K562 (cell line): ENCODE data around the gene PTRHD1. TPM values are rescaled to one million over a fixed set of nuclear protein-coding genes. Genes with fewer than 3 reads are reported as not detected.

ENCODE experiments used
- ATAC-seq: fragments of 200-7000 bp; cut with Tn5 transposase; 3 replicates; pipeline ENCODE4 v1.9.1; 2020; ENCODE audit warnings: moderate library complexity
- BruUV-seq: library from RNA; stranded (reverse); fragments of 400-500 nt; replicated peaks from 2 replicates; lab custom pipeline; 2021; lab: Mats Ljungman, UMichigan
- CTCF ChIA-PET: fragments of 300-600 bp; formaldehyde crosslinking; extraction: SDS; loops from one replicate; lab custom pipeline; 2021; ENCODE audit warnings: low intra/inter-chr PET ratio; lab: Yijun Ruan, JAX
- POLR2A ChIA-PET: fragments of 300-600, 350-650 bp; sonication (Branson Sonifier 250); formaldehyde crosslinking; extraction: SDS; loops from one replicate; lab custom pipeline; 2021; ENCODE audit warnings: antibody characterized with exemption, inconsistent platforms; lab: Yijun Ruan, JAX
- DNase-seq, 4 experiments: peaks; one replicate each; pipeline versions ENCODE4 v3.0.0 to v3.0.0-alpha.2; 2011 to 2018; ENCODE audit warnings: low spot score in 3 of 4, mixed read lengths in 3 of 4; ENCODE audit errors: extremely low read depth in 1 of 4
- FAIRE-seq: peaks from 2 replicates; lab custom pipeline; 2011; peaks lifted over from hg19 to GRCh38; lab: Jason Lieb, UNC
- H2AFZ ChIP-seq: 2 replicates; pipeline ENCODE4 v1.6.0; 2011; ENCODE audit warnings: low read depth, low read length, control low read depth, inconsistent platforms
- H3K27ac ChIP-seq: fragments of 200-600 bp; 3 replicates; pipeline ENCODE4 v1.8.0; 2011; ENCODE audit warnings: low read depth, mild to moderate bottlenecking, control low read depth, inconsistent platforms, low read length, moderate library complexity, mixed read lengths; ENCODE audit errors: extremely low read depth
- H3K27me3 ChIP-seq, 2 experiments: fragments of 300-600 bp in 1 of 2; 2 replicates in 1 of 2; 3 replicates in 1 of 2; pipeline versions ENCODE4 v1.6.0 to v1.8.0; 2011; ENCODE audit warnings: inconsistent platforms in 2 of 2, low read length in 2 of 2, mild to moderate bottlenecking in 1 of 2, mixed read lengths in 1 of 2, moderate library complexity in 1 of 2; ENCODE audit not compliant: control insufficient read depth in 2 of 2, insufficient read depth in 2 of 2
- H3K36me3 ChIP-seq: fragments of 300-600 bp; 3 replicates; pipeline ENCODE4 v1.8.0; 2011; ENCODE audit warnings: mild to moderate bottlenecking, low read length, inconsistent platforms; ENCODE audit not compliant: control insufficient read depth, insufficient read depth
- H3K4me1 ChIP-seq, 2 experiments: fragments of 200-600 bp in 1 of 2; replicated peaks in 1 of 2; 2 replicates in 1 of 2; 3 replicates in 1 of 2; pipeline versions ENCODE4 v1.5.1 to v1.8.0; 2011; ENCODE audit warnings: inconsistent platforms in 2 of 2, low read length in 2 of 2, mild to moderate bottlenecking in 1 of 2, mixed read lengths in 1 of 2, moderate library complexity in 1 of 2; ENCODE audit not compliant: control insufficient read depth in 2 of 2, insufficient read depth in 2 of 2
- H3K4me2 ChIP-seq: 2 replicates; pipeline ENCODE4 v1.6.1; 2011; ENCODE audit warnings: low read length, control low read depth, inconsistent platforms, mixed read lengths; ENCODE audit not compliant: insufficient read depth
- H3K4me3 ChIP-seq: fragments of 200-600 bp; sonication (generic), shearing (Covaris generic); 2 replicates; pipeline ENCODE4 v1.5.1; 2016; ENCODE audit warnings: control low read depth, inconsistent platforms
- H3K79me2 ChIP-seq: fragments of 200-600 bp; 3 replicates; pipeline ENCODE4 v1.8.0; 2011; ENCODE audit warnings: low read length, inconsistent platforms; ENCODE audit not compliant: control insufficient read depth, insufficient read depth
- H3K9ac ChIP-seq, 2 experiments: 2 replicates each; pipeline versions ENCODE4 v1.6.0 to v1.6.1; 2011; ENCODE audit warnings: low read depth in 2 of 2, low read length in 2 of 2, control low read depth in 1 of 2, inconsistent platforms in 1 of 2, mild to moderate bottlenecking in 1 of 2, mixed read lengths in 1 of 2; ENCODE audit not compliant: insufficient read depth in 1 of 2
- H3K9me1 ChIP-seq: one replicate; pipeline ENCODE4 v1.6.0; 2011; ENCODE audit warnings: inconsistent platforms, mild to moderate bottlenecking, low read length, moderate library complexity; ENCODE audit not compliant: control insufficient read depth, insufficient read depth
- H3K9me3 ChIP-seq: replicated peaks from 2 replicates; pipeline ENCODE4 v1.5.1; 2011; ENCODE audit warnings: low read depth, low read length, inconsistent platforms; ENCODE audit not compliant: control insufficient read depth, insufficient read depth
- H4K20me1 ChIP-seq: replicated peaks from 2 replicates; pipeline ENCODE4 v1.6.1; 2011; ENCODE audit warnings: low read length, inconsistent platforms, mixed read lengths; ENCODE audit not compliant: control insufficient read depth, insufficient read depth
- POLR2A ChIP-seq: fragments of 450-650 bp; conservative IDR thresholded peaks from 2 replicates; pipeline ENCODE4 v1.6.1; 2016
- POLR2B ChIP-seq: fragments of 450-650 bp; IDR thresholded peaks from 2 replicates; pipeline ENCODE4 v1.6.1; 2018; ENCODE audit warnings: low read depth; ENCODE audit not compliant: partially characterized antibody
- POLR2G ChIP-seq: fragments of 200-400 bp; formaldehyde crosslinking; IDR thresholded peaks from 2 replicates; pipeline ENCODE4 v1.6.1; 2017; ENCODE audit warnings: low read depth, mild to moderate bottlenecking, antibody characterized with exemption, low read length, moderate library complexity
- RBM22 ChIP-seq: fragments of 200-400 bp; formaldehyde crosslinking; IDR thresholded peaks from 2 replicates; pipeline ENCODE4 v1.6.1; 2018; ENCODE audit warnings: low read length, low read depth; ENCODE audit not compliant: poor library complexity, severe bottlenecking
- SUPT5H ChIP-seq: fragments of 450-650 bp; IDR thresholded peaks from 2 replicates; pipeline ENCODE4 v1.6.1; 2016
- TRIM28 ChIP-seq: fragments of 450-650 bp; IDR thresholded peaks from 2 replicates; pipeline ENCODE4 v1.6.1; 2017
- WGBS: fragments of 100-300 bp; shearing (Covaris generic); methylation state at CpG from one replicate; pipeline ENCODE4 v1.1.6; 2016; ENCODE audit warnings: low coverage, mixed read lengths; ENCODE audit not compliant: insufficient coverage; ENCODE audit errors: missing lambda C conversion rate; 5-methylcytosine and 5-hydroxymethylcytosine counted together
- in situ Hi-C: fragments of 300-500 bp; cut with MboI; formaldehyde crosslinking; loops from 4 replicates; pipeline ENCODE4 v1.15.0; 2018; ENCODE audit warnings: inconsistent platforms, mixed read lengths
- intact Hi-C: fragments of 100-400 bp; cut with micrococcal nuclease; formaldehyde crosslinking; loops from 2 replicates; pipeline ENCODE4 v1.14.2; 2022
- polyA plus RNA-seq, 8 experiments: library from polyadenylated mRNA; depleted of rRNA in 4 of 8; stranded (reverse) in 5 of 8; unstranded in 3 of 8; fragments of >200 nt; fragmentation: Nextera tagmentation in 2 of 8; fragmentation: Illumina TruSeq in 1 of 8; extraction: Ambion mirVana in 2 of 8; extraction: Trizol in 1 of 8; gene quantifications; 2 replicates each; pipeline versions ENCODE4 v1.2.1 to v1.2.3, GENCODE V29; 2011 to 2014; ENCODE audit warnings: inconsistent platforms in 1 of 8, missing spikeins in 1 of 8
- total RNA-seq, 7 experiments: library from RNA; depleted of rRNA in 6 of 7; stranded (reverse); fragments of >200 nt in 6 of 7; fragmentation: Illumina TruSeq in 2 of 7; extraction: Trizol in 2 of 7; gene quantifications; 2 replicates each; pipeline versions ENCODE4 v1.2.1 to v1.2.3, GENCODE V29; 2011 to 2021; ENCODE audit warnings: low replicate concordance in 1 of 7

Gene PTRHD1
- total and polyA plus RNA-seq, 9 of the 15 experiments (the other 6 are each of a cell fraction or from before 2014, with no cell fraction given): 15.8 to 83.2 (median 46.6) TPM

DNA sequence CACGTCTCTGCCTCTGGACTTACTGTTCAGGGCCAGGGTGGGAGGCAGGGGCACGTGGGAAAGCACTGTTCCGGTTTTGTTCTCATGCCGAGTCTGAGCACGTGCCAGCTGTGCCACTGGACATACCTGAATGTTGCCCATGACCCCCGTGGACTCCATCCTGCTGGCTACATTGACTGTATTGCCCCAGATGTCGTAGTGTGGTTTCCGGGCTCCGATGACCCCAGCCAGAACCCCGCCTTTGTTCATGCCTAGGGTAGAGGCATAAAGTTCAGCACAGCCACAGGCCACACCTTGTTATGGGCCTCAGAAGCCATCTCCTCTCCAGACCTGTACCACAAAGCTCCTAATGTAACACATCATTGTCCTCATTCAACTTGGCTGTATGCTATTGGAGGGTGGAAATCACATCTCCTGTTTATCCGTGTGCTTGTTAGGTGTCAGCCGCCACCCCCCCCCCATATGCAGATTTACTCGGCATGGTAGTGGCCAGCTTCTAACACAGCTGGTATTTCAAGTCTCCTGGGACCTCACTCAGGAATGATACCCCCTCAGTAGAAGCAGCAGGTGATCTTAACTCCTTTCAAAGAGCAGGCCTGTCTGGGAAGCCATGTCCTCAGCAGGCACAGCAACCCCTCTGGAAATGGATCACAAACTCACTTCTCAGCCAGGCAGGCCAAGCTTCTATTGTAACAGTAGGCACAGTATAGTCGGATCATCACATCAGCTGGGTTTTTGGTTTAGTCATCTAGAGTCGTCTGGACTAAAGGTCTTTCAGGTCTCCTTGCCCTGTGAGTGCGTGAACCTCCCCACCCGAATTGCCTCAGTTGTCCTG lies 27.6 kb upstream of the PTRHD1 start:
- H3K36me3 ChIP-seq: peaks cover 96% of the 10 kb centered on the region
- BruUV-seq: TSS peak; percentile 3
- H3K4me2 ChIP-seq: no peak overlapping the region
- no peak overlapping the region for H3K4me3 ChIP-seq
- no peak overlapping the region for H3K9ac ChIP-seq
- H3K9me1 ChIP-seq: no peaks in the 10 kb centered on the region
- POLR2A ChIA-PET: interaction anchor here (0.6 to 1.8 kb wide), 5 partner anchors 10 to 810 kb away, joined by 3 to 5 read pairs (median 3); no protein-coding TSS in a partner anchor
- TF ChIP-seq POLR2G (peak; percentile 54; the same call in 1 of the 2 replicates), POLR2A (peak; percentile 55; the same call in 1 of the 2 replicates), RBM22 (peak; percentile 81), POLR2B (peak; percentile 13), TRIM28 (no peak), SUPT5H (peak; percentile 30; the same call in 1 of the 2 replicates)
- DNase-seq (no peak), ATAC-seq (no peak), FAIRE-seq (no peak)
- intact Hi-C loops (no loop called here), in situ Hi-C loops (no loop called here)
- H3K79me2 ChIP-seq: peaks cover 2% of the 10 kb centered on the region; the same call in 2 of the 3 replicates
- H3K4me1 ChIP-seq: peaks cover 5 to 28% of the 10 kb centered on the region in 2 experiments; a peak in 4 of 5 replicates
- 87% methylated on average over 15 of the region's 17 CpGs for WGBS
- no peak overlapping the region for H2AFZ ChIP-seq
- H4K20me1 ChIP-seq: 0 out of 2 replicates have a peak, but pooled peaks cover 2% of the 10 kb centered on the region
- H3K27ac ChIP-seq: no peak overlapping the region
- CTCF ChIA-PET: no interaction called here
- no peaks in the 10 kb centered on the region for H3K27me3 ChIP-seq
- no peaks in the 10 kb centered on the region for H3K9me3 ChIP-seq
